ENCODE results near the gene LTBP1. TPM values are rescaled to one million over a fixed set of nuclear protein-coding genes. Genes with fewer than 3 reads are reported as not detected.

The LTBP1 gene
- under 1 TPM in 1 of 2 experiments, not detected in 1; 0.18 TPM for total RNA-seq

GRCh38 chr2:32946314-32947075 is at the start of gene LTBP1:
LTBP1 (plus strand) TSS chr2:32946953; CDS start chr2:32947325, 372 bp downstream.
- Mint-ChIP-seq H3K27me3 (peaks cover 42% of the 10 kb centered on the region), H3K9me3 (no peaks in the 10 kb centered on the region), H3K36me3 (ENCODE audit: low read depth) (no peaks in the 10 kb centered on the region), H3K27ac (no peak within 1 kb of the TSS), H3K4me1 (ENCODE audit: low read depth) (peaks cover 3% of the 10 kb centered on the region), H3K4me3 (peak within 1 kb of the TSS; percentile 68)
- CTCF ChIA-PET: no interaction called here
- intact Hi-C loops (cut with micrococcal nuclease): loop anchor here (5.0 to 10.0 kb wide), 2 partner anchors 172 to 394 kb away; no protein-coding TSS in a partner anchor
- peak; percentile 64 for TF ChIP-seq CTCF (IDR thresholded peaks at IDR 0.05)
- DNase-seq: peak; percentile 69
- ATAC-seq: peak; percentile 79
- POLR2A ChIA-PET: no interaction called here

- Mint-ChIP-seq H3K4me3 (no peak overlapping the region), H3K4me1 (ENCODE audit: low read depth) (peaks cover 2% of the 10 kb centered on the region), H3K27ac (no peak overlapping the region), H3K9me3 (peaks cover 3% of the 10 kb centered on the region), H3K36me3 (ENCODE audit: low read depth) (no peaks in the 10 kb centered on the region), H3K27me3 (peaks cover 10% of the 10 kb centered on the region)
- CTCF ChIA-PET: no interaction called here
- ATAC-seq (no peak), DNase-seq (no peak)
- POLR2A ChIA-PET: no interaction called here
- no peak for TF ChIP-seq CTCF (IDR thresholded peaks at IDR 0.05)
- intact Hi-C loops (cut with micrococcal nuclease): no loop called here
Measured at GRCh38 chr2:32900246-32900973, 46.3 kb upstream of the LTBP1 start.

GRCh38 chr2:32901313-32901712 is 45.4 kb upstream of the LTBP1 start:
- ChIA-PET POLR2A (no interaction called here), CTCF (interaction anchor here (0.6 kb wide), 1 partner anchor 1055 kb away, joined by 3 read pairs; no protein-coding TSS in a partner anchor)
- H3K4me1 Mint-ChIP-seq (ENCODE audit: low read depth): no peaks in the 10 kb centered on the region
- H3K9me3 Mint-ChIP-seq: peaks cover 3% of the 10 kb centered on the region
- no peak overlapping the region for H3K27ac Mint-ChIP-seq
- no peak overlapping the region for H3K4me3 Mint-ChIP-seq
- no peak for DNase-seq
- intact Hi-C loops (cut with micrococcal nuclease): no loop called here
- H3K27me3 Mint-ChIP-seq: peaks cover 10% of the 10 kb centered on the region
- ATAC-seq: no peak
- H3K36me3 Mint-ChIP-seq (ENCODE audit: low read depth): no peaks in the 10 kb centered on the region
- no peak for TF ChIP-seq CTCF (IDR thresholded peaks at IDR 0.05)

GRCh38 chr2:32902174-32902573 is 44.6 kb upstream of the LTBP1 start:
- H3K27me3 Mint-ChIP-seq: peaks cover 10% of the 10 kb centered on the region
- TF ChIP-seq CTCF (IDR thresholded peaks at IDR 0.05): no peak
- ChIA-PET POLR2A (no interaction called here), CTCF (no interaction called here)
- intact Hi-C loops (cut with micrococcal nuclease): no loop called here
- peaks cover 1% of the 10 kb centered on the region for H3K9me3 Mint-ChIP-seq
- H3K4me1 Mint-ChIP-seq (ENCODE audit: low read depth): no peaks in the 10 kb centered on the region
- H3K36me3 Mint-ChIP-seq (ENCODE audit: low read depth): no peaks in the 10 kb centered on the region
- ATAC-seq: no peak
- H3K4me3 Mint-ChIP-seq: no peak overlapping the region
- no peak for DNase-seq
- no peak overlapping the region for H3K27ac Mint-ChIP-seq

- H3K9me3 Mint-ChIP-seq: no peaks in the 10 kb centered on the region
- H3K4me3 Mint-ChIP-seq: no peak overlapping the region
- no peaks in the 10 kb centered on the region for H3K4me1 Mint-ChIP-seq (ENCODE audit: low read depth)
- H3K36me3 Mint-ChIP-seq (ENCODE audit: low read depth): no peaks in the 10 kb centered on the region
- H3K27me3 Mint-ChIP-seq: peaks cover 10% of the 10 kb centered on the region
- intact Hi-C loops (cut with micrococcal nuclease): no loop called here
- POLR2A ChIA-PET: no interaction called here
- TF ChIP-seq CTCF (IDR thresholded peaks at IDR 0.05): no peak
- CTCF ChIA-PET: no interaction called here
- H3K27ac Mint-ChIP-seq: no peak overlapping the region
- no peak for DNase-seq
- no peak for ATAC-seq
Measured at GRCh38 chr2:32902986-32903385, 43.8 kb upstream of the LTBP1 start.
